ENCODE results near the gene CARMIL1.

- TF ChIP-seq CTCF (IDR thresholded peaks at IDR 0.05 in 8 of 11, conservative IDR thresholded peaks at IDR 0.05 in 3 of 11) (no peak), POLR2A (IDR thresholded peaks at IDR 0.05) (no peak)
These were observed 787 bp upstream of the CARMIL1 start for GRCh38 chr6:25278261-25278913.

Data from spleen (tissue), 7 donors.